H4 (cell line): ENCODE data around the gene PKP1. TPM values are rescaled to one million over a fixed set of nuclear protein-coding genes. Genes with fewer than 3 reads are reported as not detected.

ENCODE experiments used
- DNase-seq: peaks from one replicate; pipeline ENCODE4 v3.0.0-alpha.2; 2015; ENCODE audit warnings: low spot score
- total RNA-seq: library from RNA; depleted of rRNA; stranded (reverse); fragments of >200 nt; shearing (Covaris generic); gene quantifications from 2 replicates; pipeline ENCODE4 v1.2.3, GENCODE V29; 2014

PKP1 gene
- total RNA-seq, 1 experiment from 2014 or later = not detected

DNA sequence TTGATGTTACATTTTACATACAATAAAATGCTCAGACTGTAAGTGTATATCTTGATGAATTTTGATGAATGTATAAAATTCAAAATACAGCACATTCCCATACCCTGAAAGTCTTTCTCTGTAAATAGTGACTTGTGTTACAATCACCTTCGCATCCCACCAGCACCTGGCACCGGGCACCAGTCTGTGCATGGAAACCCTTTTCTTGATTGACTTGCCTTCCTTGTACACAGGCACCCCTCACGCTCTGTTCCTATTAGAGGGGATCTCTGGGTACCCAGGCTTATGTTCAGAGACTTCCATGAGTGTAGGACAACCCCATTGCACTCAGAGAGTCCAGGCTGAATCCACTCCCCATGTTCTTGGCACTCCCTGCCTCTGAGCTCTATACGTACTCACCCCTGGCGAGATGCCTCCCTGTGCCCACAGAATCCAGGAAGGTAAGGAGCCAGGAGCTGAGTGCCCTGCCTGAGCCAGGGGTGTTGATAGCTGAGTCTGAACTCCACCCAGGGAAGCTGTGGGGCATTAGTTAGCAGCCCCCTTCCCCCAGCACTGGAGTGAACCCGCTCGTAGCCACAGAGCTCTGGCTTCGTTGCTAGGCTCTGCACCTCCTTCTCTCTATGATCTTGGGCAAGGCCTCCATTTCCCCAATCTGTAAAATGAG lies 22.5 kb upstream of the PKP1 start:
- no peak for DNase-seq

DNA sequence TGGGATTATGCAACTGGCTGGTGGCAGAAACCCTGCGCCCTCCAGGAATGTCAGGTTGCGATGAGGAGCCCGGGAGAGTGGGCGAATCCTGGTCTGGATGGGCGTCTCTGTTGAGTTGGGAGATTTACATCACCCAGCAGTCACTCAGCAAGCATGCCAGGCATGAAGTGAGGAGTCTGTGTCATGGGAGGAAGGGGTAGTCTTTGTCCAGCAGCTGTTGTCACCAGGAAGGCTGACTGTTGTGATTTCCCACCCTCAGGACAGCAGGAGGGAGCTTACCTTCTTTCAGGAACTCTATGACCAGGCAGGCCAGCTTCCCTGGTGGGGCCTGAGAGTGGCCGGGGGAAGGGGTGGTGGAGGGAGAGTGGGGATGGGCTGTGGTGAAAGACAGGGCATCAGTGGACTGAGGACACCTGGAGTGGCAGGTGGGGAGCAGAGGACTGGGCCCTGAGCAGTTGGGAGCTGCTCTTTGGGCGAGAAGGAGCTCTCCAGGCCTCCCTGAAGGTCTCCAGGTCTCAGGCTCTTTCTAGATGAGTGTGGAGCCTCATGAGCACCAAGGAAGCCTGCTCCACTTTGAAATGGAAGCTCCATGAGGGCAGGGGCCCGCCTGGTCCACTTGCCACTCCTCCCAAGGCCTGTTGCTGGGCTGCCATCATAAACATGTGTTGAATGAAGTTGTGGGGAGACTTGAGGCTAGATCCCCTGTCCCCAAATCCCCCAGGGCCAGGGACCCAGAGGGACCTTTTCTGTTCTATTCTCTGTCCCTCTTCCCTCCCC lies 21.3 kb upstream of the PKP1 start:
- DNase-seq = no peak

DNA sequence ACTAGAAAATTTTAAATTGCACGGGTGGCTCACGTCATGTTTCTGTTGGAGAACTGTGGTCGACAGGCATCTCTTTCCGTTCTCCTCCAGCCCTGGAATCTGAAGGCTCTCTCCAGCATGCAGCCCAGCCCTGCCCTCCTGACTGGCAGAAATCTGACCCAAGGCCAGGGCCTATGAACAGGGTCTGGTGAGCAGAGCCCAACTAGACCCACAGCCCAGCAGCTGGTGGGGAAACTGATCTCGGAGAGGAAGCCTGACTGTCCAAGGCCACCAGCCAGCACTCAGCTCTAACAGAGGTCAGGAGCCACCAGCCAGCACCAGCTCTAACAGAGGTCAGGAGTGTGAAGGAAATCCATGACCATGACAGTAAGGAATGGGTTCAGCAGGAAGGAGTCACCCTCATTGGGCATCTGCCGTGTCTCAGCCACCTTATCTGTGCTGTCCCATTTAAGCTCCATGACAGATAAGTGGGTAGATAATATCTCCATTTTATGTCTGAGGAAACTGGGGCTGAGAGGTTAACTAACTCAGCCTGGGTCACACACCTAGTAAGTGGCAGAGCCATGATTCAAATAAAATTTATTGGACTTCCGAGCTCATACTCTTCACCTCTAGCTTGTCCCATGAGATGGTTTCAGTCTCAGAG lies 20.2 kb upstream of the PKP1 start:
- no peak for DNase-seq

DNA sequence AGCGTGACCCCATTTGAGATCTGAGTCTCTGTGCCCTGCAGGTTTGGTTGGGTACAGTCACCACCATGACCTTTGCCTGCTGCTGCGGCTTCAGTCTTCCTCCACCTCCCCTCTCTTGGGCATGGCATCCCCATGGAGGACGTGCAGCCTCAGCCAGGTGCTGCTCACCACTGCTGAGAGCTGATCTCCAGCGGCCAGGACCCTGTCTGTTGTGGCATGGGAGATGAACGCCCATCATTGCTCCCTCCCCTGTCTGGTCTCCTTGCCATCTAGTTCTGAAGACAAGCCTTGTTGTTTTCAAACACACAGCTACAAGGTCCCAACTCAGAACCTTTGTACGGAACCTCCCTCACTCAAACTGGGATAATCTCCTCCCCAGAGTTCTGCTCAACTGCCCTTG lies 19.2 kb upstream of the PKP1 start:
- DNase-seq = no peak

DNA sequence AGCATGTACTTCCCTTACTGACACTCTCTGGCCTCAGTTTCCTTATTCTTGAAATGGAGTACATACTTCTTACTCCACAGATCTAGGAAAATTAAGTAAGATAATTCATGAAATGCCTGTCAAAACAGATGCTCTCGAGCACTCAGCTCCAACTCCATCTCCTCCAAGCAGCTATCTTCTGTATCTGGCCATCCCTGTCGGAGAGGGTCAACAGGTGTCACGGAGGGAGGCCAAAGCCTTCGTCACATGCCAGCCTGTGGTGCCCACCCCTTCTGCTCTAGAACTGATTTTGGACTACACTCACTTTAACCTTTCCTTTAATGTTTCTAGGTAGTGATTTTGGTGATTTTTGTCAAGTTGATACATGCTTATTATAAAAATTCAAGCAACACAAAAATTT lies 18.8 kb upstream of the PKP1 start:
- DNase-seq = no peak

DNA sequence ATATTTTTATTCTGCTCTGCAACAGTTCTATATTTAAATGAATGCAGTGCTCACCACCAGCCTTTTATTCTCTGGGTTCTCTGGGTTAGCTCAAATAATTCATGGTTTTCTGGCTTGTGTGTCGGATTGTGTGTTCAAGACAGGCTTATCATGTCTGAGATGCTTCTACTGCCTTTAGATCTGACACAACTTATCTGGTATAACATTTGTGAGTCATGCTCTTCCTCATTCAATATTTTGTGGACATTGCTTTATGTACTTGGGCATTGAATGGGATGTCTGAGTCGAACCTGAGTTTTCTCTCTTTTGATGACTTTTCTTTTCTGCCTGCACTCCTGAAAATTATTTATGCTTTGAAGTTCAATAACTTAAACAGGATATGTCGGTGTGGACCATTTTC lies 17.6 kb upstream of the PKP1 start:
- no peak for DNase-seq

DNA sequence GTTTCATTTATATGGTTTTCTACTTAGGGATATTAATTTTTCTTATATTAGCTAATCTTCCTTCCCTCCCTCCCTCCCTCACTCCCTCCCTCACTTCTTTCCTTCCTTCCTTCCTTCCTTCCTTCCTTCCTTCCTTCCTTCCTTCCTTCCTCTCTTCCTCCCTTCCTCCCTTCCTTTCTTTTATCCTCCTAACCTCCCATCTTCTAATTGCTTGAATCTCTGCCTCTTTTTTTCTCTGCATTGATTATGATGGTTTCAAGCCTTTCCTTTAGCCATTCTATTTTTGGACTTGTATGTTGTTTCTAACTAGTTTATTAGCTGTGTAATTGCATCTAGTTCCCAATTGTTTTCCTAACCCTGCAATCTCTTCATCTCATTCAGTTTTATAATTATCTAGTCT lies 17.0 kb upstream of the PKP1 start:
- DNase-seq = no peak

DNA sequence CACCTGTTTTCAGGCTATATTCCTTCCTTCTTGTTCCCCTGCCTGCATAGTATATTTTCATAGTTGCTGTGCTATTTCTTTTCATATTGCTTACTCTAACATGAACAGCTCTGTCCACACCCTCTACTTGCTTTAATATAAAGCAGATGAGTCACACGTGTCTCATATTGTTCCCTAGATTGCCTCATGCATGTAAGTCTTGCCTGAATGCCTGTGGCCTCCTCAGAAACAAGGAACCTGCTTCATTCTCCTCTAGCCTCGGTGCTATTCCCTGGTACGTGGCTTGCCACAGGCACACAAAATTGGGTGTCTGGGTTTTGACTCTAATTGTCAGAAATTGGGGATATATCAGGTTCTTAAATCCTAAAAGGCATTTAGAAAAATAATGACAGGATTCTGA lies 16.5 kb upstream of the PKP1 start:
- DNase-seq = peak; percentile 60

DNA sequence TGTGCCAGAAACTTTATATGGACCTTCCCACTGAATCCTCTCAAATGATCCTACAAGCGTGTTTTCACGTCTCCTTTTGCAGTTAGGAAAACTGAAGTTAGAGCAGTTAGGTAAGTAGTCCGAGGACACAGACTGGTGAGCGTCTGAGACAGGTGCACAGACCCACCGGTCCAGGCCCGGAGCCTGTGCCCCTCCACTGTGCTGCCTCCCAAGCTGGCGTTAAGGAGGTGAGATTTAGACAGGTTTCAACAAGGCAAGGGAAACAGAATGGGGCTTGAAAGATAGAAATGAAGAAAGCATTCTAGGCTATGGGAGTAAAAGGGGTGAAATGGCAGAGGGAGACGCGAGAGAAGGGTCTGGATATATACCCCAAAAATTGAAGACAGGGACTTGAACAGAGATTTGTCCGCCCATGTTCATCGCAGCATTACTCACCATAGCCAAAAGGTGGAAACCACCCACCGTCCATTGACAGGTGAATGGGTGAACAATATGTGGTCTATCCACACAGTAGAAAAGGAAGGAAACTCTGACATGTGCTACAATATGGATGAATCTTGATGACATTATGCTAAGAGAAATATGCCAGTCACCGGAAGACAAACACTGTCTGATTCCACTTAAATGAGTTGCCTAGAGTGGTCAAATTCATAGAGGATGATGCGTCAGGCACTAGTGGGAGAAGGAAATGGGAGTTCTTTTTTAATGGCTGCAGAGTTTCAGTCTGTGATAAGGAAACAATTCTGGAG lies 15.7 kb upstream of the PKP1 start:
- no peak for DNase-seq

DNA sequence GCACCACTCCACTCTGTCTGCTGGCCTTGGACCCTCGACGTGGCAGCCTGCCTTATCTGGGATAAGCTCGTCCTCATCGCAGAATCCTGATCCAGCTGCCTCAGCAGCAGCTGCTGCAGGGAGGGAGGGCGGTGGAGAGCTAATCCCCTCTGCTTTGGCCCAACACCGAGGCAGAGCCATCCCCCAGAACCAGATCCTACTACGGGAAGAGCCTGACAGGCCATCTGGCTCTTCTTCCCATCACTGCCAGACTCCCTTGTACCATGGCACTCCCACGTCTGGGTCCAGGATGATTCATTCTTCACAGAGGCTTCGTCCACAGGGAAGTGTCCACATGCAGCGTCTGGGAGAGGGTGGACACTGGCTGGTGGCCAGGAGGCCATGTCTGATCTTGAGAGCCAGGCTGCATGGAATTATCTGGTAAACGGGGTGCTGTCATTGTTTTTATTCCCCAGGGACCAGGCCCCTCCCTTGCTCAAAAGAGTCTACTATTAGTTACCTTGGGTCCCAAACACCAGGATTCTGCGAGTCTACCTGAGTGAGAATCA lies 14.6 kb upstream of the PKP1 start:
- no peak for DNase-seq

DNA sequence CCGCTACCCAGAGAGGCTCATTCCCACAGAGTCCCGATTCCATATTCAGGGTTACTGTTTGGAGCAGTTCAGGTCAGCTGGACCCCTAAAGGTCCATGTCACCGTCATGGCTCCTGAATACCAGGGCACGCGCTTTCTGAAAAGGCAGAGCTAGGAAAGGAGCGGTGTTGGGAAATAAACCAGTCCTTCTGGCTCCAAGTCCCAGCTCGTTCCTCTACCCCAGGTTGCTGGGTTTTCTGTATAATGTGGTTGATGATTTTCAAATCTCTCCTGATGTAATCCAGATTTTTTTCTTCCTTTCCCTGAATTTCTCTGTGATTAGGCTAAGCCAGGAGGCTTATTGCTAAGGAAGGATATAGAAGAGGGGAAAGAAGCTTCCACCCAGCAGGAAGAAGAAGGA lies 14.0 kb upstream of the PKP1 start:
- no peak for DNase-seq

DNA sequence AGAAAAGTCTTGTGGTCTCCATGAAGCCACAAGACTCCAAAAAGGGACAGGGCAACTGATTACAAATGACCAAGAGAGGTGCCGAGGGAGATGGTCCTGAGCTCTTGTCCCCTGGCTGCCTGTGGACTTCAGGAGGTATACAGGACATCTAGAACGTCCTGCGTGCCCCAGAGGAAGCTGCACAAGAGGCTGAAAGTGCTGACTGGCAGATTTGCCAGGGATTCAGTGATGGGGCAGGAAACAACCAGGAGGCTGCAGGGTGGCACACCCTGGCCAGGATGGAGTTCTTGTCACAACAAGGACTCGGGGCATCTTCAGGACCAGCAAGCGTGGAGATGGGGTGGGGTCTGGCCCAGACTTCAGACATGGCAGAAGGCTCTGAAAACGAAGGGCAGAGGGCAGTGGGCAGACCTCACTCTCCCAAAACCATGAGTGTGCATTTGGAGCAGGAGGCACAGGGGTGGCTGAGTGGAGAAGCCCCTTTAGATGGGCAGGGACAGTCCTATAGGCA lies 13.4 kb upstream of the PKP1 start:
- no peak for DNase-seq

DNA sequence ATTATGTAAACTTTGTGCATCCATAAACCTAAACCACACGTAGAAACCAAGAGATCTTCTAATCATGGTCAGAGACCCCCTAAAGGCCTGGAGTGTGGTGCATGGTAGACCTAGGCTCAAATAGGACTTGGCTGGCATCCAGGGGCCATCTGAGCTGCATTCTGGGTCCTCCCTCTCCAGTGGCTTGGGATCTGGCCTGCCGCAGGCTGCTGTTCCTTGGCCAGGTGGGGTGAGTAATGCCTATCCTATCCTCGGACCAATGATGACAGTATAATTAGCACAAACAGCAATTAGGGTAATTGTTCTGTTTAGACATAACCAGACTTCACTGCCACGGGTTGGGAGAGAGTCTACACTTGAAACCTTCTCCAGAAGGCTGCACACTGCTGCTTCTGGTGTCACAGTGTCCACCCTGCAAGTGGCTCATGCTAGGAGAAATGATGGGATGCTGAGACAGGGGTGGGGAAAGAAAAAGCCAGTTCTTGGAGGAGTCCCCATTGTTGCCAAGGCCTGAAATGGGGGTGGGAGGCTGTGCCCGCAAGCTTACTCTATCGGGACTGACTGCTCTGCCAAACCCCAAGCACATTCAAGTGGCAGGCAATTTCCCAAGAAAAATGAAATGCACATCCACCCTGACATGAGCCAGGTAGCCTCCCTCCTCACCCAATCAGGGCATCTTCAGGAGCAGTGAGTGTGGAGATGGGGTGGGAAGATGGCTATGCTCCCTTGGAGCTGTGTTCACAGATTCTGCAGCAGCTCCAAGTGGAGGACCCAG lies 12.5 kb upstream of the PKP1 start:
- DNase-seq = no peak

DNA sequence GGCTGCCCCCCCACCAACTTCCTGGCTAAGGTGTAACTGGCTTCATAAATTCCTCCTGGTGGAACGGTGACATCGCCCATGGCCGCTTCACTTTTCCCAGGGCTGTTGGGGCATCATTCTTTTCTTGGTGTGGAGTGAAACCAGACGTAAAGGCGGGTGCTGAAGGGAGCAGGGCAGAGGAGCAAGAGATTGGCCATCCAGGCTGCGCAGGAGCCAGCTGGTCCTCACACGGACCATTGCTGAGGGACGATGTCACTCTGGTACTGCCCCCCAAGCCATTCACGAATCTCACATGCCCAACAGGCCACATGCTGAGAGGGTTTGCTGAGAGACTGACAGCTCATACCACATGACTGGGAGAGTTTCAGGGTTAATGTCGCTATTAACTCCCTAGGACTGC lies 10.5 kb upstream of the PKP1 start:
- no peak for DNase-seq

DNA sequence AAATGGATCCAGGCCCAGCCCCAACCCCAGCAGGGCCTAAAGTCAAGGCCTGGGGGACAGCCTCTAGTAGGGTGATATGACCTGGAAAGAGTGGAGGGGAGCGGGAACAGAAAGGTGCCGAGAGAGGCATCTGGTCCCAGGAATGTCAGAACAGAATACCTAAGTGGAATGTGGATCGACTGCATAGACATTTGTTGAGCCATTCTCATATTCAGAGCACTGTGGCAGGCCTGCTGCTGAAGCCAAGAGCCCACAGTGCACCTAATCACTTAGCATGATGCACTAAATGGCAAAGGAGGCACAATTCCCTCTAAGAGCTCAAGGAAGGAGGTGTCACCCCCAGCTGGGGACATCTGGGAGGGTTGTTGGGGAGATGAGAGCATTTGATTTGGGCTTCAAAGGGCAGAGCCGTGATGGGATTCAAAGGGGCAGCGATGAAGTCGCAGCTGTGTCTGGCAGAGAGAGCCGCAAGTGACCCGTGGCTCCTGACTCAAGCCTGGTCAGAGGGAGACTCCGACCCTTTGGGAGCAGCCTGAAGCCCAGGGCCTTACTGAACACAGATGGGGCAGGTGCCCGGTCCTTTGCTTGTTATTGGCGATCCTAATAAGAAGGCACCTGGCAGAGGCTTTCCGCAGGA lies 8.6 kb upstream of the PKP1 start:
- DNase-seq = no peak

DNA sequence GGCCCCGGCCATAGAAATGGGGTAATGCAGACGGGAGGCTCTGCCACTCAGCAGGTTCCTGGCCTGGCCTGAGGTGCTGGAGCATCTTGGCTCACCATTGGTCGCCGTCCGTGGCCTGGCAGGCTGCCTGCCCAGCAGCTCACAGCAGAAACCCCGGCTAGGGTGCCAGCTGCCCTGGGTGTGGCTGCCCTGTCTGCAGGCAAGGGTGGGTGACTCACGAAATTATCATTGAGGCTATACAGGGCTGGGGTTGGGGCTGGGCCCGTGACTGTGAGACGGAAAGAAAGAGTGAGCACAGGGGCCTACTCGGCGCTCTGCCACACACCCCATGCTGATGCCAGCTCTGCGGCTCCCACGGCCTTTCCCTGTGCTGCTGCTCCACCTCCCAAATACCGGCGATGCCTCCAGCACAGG lies 8.0 kb upstream of the PKP1 start:
- peak; percentile 93 for DNase-seq

DNA sequence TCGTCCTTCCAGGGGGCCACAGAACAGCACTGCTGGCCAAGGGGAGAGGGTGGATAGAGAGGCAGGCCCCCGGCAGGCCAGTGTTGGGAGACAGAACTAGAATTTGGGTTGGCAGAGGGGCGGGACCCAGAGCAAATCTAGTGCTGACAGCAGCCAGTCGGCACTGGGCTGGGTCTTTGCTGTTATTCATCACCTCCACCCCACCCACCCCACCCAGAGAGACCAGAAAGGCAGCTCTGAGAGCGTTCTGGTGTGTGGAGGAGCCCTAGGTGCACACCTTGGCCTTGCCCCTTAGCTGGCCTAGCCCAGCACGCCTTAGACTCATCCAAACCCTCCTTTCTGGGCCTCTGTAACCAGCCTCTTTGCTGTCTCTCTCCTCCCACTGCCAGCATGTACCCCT lies 6.4 kb upstream of the PKP1 start:
- no peak for DNase-seq

DNA sequence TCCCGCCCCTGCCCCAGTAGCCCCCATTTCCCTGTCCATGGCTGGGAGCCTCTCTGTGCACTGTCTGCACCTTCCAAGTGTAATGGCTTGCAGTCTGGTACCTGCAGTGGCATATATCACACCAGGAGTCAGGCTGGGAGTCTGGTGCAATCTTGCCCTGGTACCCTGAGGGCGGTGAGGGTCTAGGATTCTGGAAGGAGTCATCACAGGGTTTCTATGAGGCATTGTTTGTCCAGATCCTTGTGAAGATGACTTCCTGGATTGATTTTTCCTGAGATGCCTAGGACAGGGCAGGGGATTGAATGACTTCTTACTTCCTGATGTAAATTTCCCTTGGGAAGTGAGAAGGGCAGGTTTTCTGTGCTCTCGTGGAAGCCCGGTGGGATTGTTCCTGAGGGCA lies 5.9 kb upstream of the PKP1 start:
- no peak for DNase-seq

DNA sequence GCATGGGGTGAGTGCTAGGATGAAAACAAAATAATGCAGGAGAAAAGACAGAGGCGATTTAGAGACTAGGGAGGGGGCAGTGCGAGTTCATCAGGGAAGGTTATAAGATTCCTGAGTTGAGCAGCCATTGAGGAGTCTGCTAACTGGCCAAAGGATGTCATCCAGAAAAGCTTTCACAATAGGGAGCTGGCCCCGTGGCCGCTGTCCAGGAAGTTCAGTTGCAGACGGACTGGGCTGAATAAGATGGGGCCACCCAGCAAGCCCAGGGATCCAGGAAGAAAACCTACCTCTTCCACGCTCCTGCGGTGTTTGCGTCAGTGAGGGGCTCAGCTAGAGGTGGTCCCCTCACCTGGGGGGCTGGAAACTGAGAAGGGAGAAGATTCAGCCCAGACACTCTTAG lies 4.0 kb upstream of the PKP1 start:
- no peak for DNase-seq

DNA sequence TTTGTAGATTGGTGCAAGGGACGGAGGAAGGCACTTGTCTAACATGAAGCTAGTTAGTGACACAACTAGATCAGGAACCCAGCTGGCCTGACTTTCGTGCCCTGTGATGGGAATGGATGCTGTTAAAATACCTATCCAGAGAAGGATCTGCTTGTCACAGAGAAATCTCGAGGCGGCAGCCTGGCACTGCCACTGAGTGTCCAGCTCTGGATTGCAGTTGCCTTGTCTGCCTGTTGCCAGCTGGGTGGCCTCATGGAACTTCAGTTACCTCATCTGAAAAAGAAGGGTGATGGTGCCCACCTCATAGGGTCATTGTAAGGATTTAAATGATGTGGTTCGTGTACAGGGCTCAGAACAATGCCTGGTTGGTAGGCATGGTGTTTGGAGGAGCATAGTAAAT lies 2.4 kb upstream of the PKP1 start:
- DNase-seq = no peak

DNA sequence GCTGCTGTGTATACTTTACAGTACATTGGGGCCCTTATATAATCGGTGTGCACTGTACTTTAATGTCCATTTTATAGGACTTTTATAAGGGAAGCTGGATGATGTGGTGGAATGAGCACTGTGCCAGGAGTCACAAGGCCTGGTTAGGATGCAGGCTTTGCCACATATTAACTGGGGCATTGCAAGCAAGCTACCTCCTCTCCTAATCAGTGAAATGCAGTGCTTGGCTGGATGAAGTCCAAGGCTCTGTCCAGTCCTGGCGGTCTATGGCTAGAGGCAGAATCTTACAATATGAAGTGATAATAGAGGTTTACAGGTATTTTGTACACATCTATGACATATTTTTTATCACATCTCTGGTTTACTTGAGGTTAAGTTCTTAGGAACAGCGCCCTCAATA lies 1.7 kb upstream of the PKP1 start:
- no peak for DNase-seq
